Peyer's patch (tissue), 4 donors: Measurements from ENCODE around the gene ATP11B. TPM values are rescaled to one million over a fixed set of nuclear protein-coding genes. Genes with fewer than 3 reads are reported as not detected.

Experiments
- DNase-seq, 3 donors: peaks; one replicate each; pipeline ENCODE4 v3.0.0-alpha.2; 2017 to 2019
- H3K27ac ChIP-seq, 4 donors: fragments of 200-600 bp; sonication (generic); one replicate each; pipeline ENCODE4 v1.5.1; 2016 to 2019
- H3K27me3 ChIP-seq, 2 donors: fragments of 200-600 bp; sonication (generic); one replicate each; pipeline ENCODE4 v1.5.1; 2019
- H3K36me3 ChIP-seq, 3 donors: fragments of 200-600 bp; sonication (generic); one replicate each; pipeline ENCODE4 v1.5.1; 2016 to 2019
- H3K4me1 ChIP-seq, 4 donors: fragments of 200-600 bp; sonication (generic); one replicate each; pipeline ENCODE4 v1.5.1; 2016 to 2019
- H3K4me3 ChIP-seq, 4 donors: fragments of 200-600 bp; sonication (generic); 1 replicate in 3 of 4; 2 replicates in 1 of 4; pipeline ENCODE4 v1.5.1; 2016 to 2019; ENCODE audit warnings: mild to moderate bottlenecking in 1 of 4
- H3K9me3 ChIP-seq, 4 donors: fragments of 200-600 bp; sonication (generic); one replicate each; pipeline ENCODE4 v1.5.1; 2016 to 2019; ENCODE audit warnings: mild to moderate bottlenecking in 1 of 4
- CTCF ChIP-seq, 6 experiments: fragments of 450-650 bp in 4 of 6; fragments of 200-600 bp in 2 of 6; sonication (generic) in 1 of 6; IDR thresholded peaks; one replicate each; pipeline ENCODE4 v1.5.1; 2017 to 2019; ENCODE audit warnings: antibody characterized with exemption in 6 of 6, mild to moderate bottlenecking in 3 of 6, moderate library complexity in 1 of 6
- POLR2A ChIP-seq, 2 donors: fragments of 450-650 bp; IDR thresholded peaks; one replicate each; pipeline ENCODE4 v1.5.1; 2017; ENCODE audit warnings: antibody characterized with exemption in 2 of 2, mild to moderate bottlenecking in 2 of 2, moderate library complexity in 2 of 2
- total RNA-seq, 4 donors: library from RNA; depleted of rRNA; stranded (reverse); fragments of >200 nt; gene quantifications; one replicate each; pipeline ENCODE4 v1.1.0, GENCODE V29; 2016

Gene ATP11B
- total RNA-seq, 4 donors from 2014 or later, result 93.3 to 145 (median 116) TPM

GRCh38 chr3:182811269-182811596 lies 17.9 kb downstream of the ATP11B start:
- TF ChIP-seq CTCF (IDR thresholded peaks at IDR 0.05), result no peak
- no peak for TF ChIP-seq POLR2A (IDR thresholded peaks at IDR 0.05)

GRCh38 chr3:182812123-182812522 lies 18.8 kb downstream of the ATP11B start:
- Histone ChIP-seq H3K4me1 (peaks cover 0 to 15% (median 3%) of the 10 kb centered on the region in 4 donors), H3K4me3 (no peak overlapping the region), H3K9me3 (no peaks in the 10 kb centered on the region), H3K27ac (no peak overlapping the region), H3K27me3 (no peaks in the 10 kb centered on the region), H3K36me3 (no peaks in the 10 kb centered on the region)
- DNase-seq, result no peak
- TF ChIP-seq CTCF (IDR thresholded peaks at IDR 0.05) (no peak), POLR2A (IDR thresholded peaks at IDR 0.05) (no peak)

More at GRCh38 chr3:182811269-182811596, 17.9 kb downstream of the ATP11B start:
- DNase-seq, result no peak
- no peak overlapping the region for H3K4me3 ChIP-seq
- H3K4me1 ChIP-seq, result peaks cover 0 to 10% (median 3%) of the 10 kb centered on the region in 4 donors
- H3K27ac ChIP-seq, result no peak overlapping the region
- H3K36me3 ChIP-seq, result no peaks in the 10 kb centered on the region
- no peaks in the 10 kb centered on the region for H3K27me3 ChIP-seq
- no peaks in the 10 kb centered on the region for H3K9me3 ChIP-seq

GRCh38 chr3:182814419-182815062 lies 21.2 kb downstream of the ATP11B start:
- H3K27ac ChIP-seq, result no peak overlapping the region
- H3K36me3 ChIP-seq, result no peaks in the 10 kb centered on the region
- H3K4me1 ChIP-seq, result peaks cover 0 to 15% (median 3%) of the 10 kb centered on the region in 4 donors
- H3K4me3 ChIP-seq, result no peak overlapping the region
- no peak for DNase-seq
- no peaks in the 10 kb centered on the region for H3K27me3 ChIP-seq
- H3K9me3 ChIP-seq, result no peaks in the 10 kb centered on the region
- no peak for TF ChIP-seq CTCF (IDR thresholded peaks at IDR 0.05)
- TF ChIP-seq POLR2A (IDR thresholded peaks at IDR 0.05), result no peak

- Histone ChIP-seq H3K27ac (no peak overlapping the region), H3K9me3 (no peaks in the 10 kb centered on the region), H3K4me1 (peaks cover 0 to 21% (median 3%) of the 10 kb centered on the region in 4 donors), H3K4me3 (no peak overlapping the region), H3K27me3 (no peaks in the 10 kb centered on the region), H3K36me3 (peaks cover 0 to 3% (median 0%) of the 10 kb centered on the region in 3 donors)
- DNase-seq, result no peak
- TF ChIP-seq CTCF (IDR thresholded peaks at IDR 0.05) (no peak), POLR2A (IDR thresholded peaks at IDR 0.05) (no peak)
Observed at GRCh38 chr3:182816181-182816580, 22.9 kb downstream of the ATP11B start.

GRCh38 chr3:182818296-182818978 lies 25.1 kb downstream of the ATP11B start:
- TF ChIP-seq POLR2A (IDR thresholded peaks at IDR 0.05), result no peak
- no peak for TF ChIP-seq CTCF (IDR thresholded peaks at IDR 0.05)
- Histone ChIP-seq H3K27me3 (no peaks in the 10 kb centered on the region), H3K9me3 (no peaks in the 10 kb centered on the region), H3K36me3 (peaks cover 0 to 3% (median 0%) of the 10 kb centered on the region in 3 donors), H3K27ac (no peak overlapping the region), H3K4me3 (no peak overlapping the region), H3K4me1 (peaks cover 0 to 21% (median 3%) of the 10 kb centered on the region in 4 donors)
- DNase-seq, result no peak
